ENCODE results near the gene PERM1.

GRCh38 chr1:952603-953002 is 29.3 kb downstream of the PERM1 start:
- no peak for TF ChIP-seq CTCF (IDR thresholded peaks at IDR 0.05; ENCODE audit: low read depth, low read length, missing input control)
- TF ChIP-seq TAF1 (conservative IDR thresholded peaks at IDR 0.05) = no peak
- no peak for TF ChIP-seq MAX (IDR thresholded peaks at IDR 0.05)
- no peak for TF ChIP-seq GABPA (IDR thresholded peaks at IDR 0.05 in 1 of 2, conservative IDR thresholded peaks at IDR 0.05 in 1 of 2)
- no peak for TF ChIP-seq ZBTB33 (IDR thresholded peaks at IDR 0.05)
- TF ChIP-seq REST (IDR thresholded peaks at IDR 0.05) = no peak
- no peak for TF ChIP-seq JUND (IDR thresholded peaks at IDR 0.05)
- no peak for TF ChIP-seq FOXA1 (IDR thresholded peaks at IDR 0.05)
- TF ChIP-seq RAD21 (IDR thresholded peaks at IDR 0.05) = no peak
- TF ChIP-seq ATF3 (IDR thresholded peaks at IDR 0.05) = no peak
- no peak for TF ChIP-seq SP1 (IDR thresholded peaks at IDR 0.05)
- no peak for TF ChIP-seq EGR1 (IDR thresholded peaks at IDR 0.05; ENCODE audit: low read depth in 2 of 2)
- TF ChIP-seq HNF4A (conservative IDR thresholded peaks at IDR 0.05) = no peak

Data from liver (tissue), 3 donors.